Measurements from ENCODE around the gene ALKBH4. TPM values are rescaled to one million over a fixed set of nuclear protein-coding genes. Genes with fewer than 3 reads are reported as not detected.
A peak's percentile ranks its signal among the peaks of the same experiment; 100 is the strongest.

Gene ALKBH4
- total RNA-seq, 4 donors from 2014 or later: 10.7 to 40.5 (median 18.7) TPM

DNA sequence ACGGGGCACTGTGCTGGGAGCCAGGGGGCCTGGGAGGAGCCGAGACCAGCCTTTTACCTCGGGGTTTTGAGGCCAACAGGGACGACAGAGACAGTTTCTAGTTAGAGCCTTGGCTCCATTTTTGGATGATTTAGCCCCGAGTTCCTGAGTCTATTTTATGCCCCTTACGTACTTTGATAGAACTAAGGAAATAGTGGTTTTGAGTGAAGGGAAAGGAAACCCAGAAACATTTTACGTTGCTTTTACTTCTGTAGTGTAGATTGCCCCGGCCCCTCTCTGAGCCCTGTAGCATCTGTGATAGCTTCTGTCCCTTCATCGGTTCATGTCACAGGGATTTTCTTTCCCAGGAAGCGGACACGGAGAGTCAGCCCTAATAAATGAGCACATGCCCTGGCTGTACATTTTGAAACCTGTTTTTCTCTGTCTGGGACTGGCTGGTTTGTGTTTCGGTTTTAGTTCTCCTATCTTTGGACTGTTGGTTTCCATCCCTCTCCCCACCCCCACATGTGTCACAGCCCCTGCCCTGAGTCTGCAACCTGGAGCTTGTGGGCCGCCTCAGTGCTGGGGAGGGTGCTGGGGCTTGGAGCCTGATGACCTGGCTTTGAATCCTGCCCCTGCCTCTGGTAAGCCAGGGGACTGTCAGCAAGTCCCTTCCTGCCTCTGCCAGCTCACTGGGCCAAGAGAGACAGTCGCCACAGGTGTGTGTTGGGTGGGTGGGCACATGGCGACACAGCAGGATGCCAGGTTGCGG, 38.2 kb downstream of the ALKBH4 start:
- DNase-seq: peak in 2 of 3 donors; percentile 87
- H3K4me3 ChIP-seq: peak overlapping the region; percentile 5 to 29 (median 22)
- peak overlapping the region; percentile 79 to 98 (median 92) for H3K27ac ChIP-seq
- TF ChIP-seq POLR2A (IDR thresholded peaks at IDR 0.05): no peak
- TF ChIP-seq, protein P1, sequence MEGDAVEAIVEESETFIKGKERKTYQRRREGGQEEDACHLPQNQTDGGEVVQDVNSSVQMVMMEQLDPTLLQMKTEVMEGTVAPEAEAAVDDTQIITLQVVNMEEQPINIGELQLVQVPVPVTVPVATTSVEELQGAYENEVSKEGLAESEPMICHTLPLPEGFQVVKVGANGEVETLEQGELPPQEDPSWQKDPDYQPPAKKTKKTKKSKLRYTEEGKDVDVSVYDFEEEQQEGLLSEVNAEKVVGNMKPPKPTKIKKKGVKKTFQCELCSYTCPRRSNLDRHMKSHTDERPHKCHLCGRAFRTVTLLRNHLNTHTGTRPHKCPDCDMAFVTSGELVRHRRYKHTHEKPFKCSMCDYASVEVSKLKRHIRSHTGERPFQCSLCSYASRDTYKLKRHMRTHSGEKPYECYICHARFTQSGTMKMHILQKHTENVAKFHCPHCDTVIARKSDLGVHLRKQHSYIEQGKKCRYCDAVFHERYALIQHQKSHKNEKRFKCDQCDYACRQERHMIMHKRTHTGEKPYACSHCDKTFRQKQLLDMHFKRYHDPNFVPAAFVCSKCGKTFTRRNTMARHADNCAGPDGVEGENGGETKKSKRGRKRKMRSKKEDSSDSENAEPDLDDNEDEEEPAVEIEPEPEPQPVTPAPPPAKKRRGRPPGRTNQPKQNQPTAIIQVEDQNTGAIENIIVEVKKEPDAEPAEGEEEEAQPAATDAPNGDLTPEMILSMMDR (IDR thresholded peaks at IDR 0.05): no peak
- no peaks in the 10 kb centered on the region for H3K9me3 ChIP-seq
- H3K36me3 ChIP-seq: peaks cover 0 to 23% (median 0%) of the 10 kb centered on the region in 3 donors
- H3K27me3 ChIP-seq: no peaks in the 10 kb centered on the region
- H3K4me1 ChIP-seq: peaks cover 0 to 49% (median 27%) of the 10 kb centered on the region in 4 donors

DNA sequence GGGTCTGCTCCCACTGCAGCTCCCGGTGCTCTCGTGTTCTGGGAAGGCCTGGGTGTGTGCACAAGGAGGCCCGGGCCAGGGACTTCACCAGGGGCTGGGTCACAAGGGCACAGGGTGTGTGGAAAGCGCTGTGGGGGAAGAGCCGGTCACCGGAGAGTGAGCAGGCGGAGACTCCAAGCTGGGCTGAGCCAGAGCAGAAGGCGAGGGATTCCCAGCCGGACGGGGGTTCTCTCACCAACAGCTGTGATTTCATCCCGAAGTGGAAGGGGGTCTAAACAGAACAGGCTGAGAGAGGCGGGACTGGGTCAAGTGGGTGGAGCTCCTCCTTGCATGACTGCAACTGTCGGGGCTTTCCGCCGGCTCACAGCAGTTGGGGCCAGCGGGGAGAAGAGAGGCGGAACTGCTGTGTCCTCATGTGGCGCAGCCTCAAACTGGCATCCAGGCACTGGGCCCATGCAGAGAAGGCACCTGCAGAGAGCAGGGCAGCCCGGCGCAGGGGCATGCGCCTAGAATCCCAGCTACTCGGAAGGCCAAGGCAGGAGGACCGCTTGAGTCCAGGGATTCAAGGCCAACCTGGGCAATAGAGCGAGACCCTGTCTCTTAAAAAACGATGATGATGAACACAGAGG, 38.9 kb downstream of the ALKBH4 start:
- TF ChIP-seq, protein P1 (IDR thresholded peaks at IDR 0.05): no peak
- TF ChIP-seq POLR2A (IDR thresholded peaks at IDR 0.05): peak; percentile 20 to 27

DNA sequence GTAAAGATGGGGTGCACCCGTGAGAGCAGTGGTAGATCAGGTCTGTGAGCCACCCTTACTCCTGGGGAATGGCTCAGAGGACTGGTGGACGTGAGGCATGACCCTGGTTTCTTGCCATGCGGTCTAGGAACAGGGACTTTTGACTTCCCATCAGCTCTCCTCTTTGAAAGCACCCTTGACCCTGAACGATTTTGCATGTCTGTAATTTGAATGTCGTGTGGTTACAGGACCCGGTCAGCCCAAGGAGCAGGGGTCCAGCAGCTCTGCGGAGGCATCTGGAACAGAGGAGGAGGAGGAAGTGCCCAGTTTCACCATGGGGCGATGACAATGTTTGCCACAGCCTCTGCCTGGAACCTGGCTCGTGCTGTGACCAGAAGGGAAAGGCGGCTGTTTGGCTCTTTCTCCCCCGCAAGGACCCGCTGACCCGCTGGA, 39.9 kb downstream of the ALKBH4 start:
- no peaks in the 10 kb centered on the region for H3K27me3 ChIP-seq
- no peaks in the 10 kb centered on the region for H3K9me3 ChIP-seq
- peaks cover 0 to 49% (median 20%) of the 10 kb centered on the region in 4 donors for H3K4me1 ChIP-seq
- peaks cover 0 to 27% (median 0%) of the 10 kb centered on the region in 3 donors for H3K36me3 ChIP-seq
- H3K27ac ChIP-seq: peak overlapping the region; percentile 79 to 98 (median 92)
- no peak for TF ChIP-seq POLR2A (IDR thresholded peaks at IDR 0.05)
- TF ChIP-seq, protein P1 (IDR thresholded peaks at IDR 0.05): no peak
- peak in 2 of 3 donors; percentile 64 to 71 for DNase-seq
- peak overlapping the region in 1 of 4 donors; percentile 29 for H3K4me3 ChIP-seq

More for the DNA sequence above, 38.9 kb downstream of the ALKBH4 start:
- no peaks in the 10 kb centered on the region for H3K9me3 ChIP-seq
- H3K4me3 ChIP-seq: peak overlapping the region in 3 of 4 donors; percentile 17 to 29 (median 23)
- H3K27me3 ChIP-seq: no peaks in the 10 kb centered on the region
- DNase-seq: peak; percentile 57 to 94 (median 94)
- peak overlapping the region; percentile 79 to 98 (median 92) for H3K27ac ChIP-seq
- H3K4me1 ChIP-seq: peaks cover 0 to 43% (median 20%) of the 10 kb centered on the region in 4 donors
- H3K36me3 ChIP-seq: peaks cover 0 to 27% (median 0%) of the 10 kb centered on the region in 3 donors

DNA sequence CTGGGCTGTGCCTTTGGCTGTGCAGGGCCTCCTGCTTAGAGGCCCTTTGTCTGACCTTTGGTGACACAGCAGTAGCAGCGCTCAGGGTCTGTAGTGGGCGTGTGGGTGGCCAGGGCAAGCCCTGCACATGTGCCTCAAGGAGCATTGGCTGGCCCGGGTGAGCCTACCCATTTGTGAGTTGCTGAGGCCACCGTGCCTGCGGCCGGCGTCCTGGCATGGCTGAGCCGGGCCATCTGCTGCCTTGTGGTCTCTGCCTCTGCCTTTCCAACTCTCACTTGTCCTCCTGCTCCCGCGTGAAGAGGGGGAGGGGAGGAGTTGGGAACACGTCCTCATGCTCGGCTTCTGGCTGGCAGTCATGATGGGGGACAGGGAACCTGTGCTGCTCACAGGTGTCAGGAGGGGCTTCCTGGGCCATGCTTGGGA, 40.5 kb downstream of the ALKBH4 start:
- Histone ChIP-seq H3K36me3 (peaks cover 0 to 31% (median 0%) of the 10 kb centered on the region in 3 donors), H3K4me1 (peaks cover 0 to 49% (median 20%) of the 10 kb centered on the region in 4 donors), H3K27ac (peak overlapping the region in 3 of 4 donors; percentile 89 to 98 (median 96)), H3K4me3 (no peak overlapping the region), H3K27me3 (no peaks in the 10 kb centered on the region), H3K9me3 (no peaks in the 10 kb centered on the region)
- DNase-seq: no peak
- TF ChIP-seq, protein P1 (IDR thresholded peaks at IDR 0.05): no peak
- TF ChIP-seq POLR2A (IDR thresholded peaks at IDR 0.05): no peak

DNA sequence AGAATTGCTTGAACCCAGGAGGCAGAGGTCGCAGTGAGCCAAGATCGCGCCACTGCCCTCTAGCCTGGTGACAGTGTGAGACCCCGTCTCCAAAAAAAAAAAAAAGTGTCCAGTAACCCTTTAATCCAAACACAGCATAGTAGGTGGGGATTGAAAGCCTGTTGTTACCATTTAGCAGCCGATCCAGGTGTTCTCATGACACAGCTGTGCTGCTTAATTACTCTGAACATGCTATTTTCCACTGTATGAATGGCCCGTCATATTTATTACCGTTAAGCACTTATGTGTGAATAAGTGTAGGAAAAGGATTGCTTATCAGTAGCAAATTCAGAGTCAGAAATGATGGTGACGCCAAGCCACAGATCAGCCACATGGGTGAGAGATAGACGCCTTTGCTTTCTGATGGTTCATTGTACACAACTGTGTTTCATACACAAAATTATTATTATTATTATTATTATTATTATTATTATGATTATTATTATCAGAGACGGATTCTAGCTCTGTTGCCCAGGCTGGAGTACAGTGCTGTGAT, 42.9 kb downstream of the ALKBH4 start:
- no peaks in the 10 kb centered on the region for H3K27me3 ChIP-seq
- no peaks in the 10 kb centered on the region for H3K9me3 ChIP-seq
- DNase-seq: no peak
- TF ChIP-seq, protein P1 (IDR thresholded peaks at IDR 0.05): no peak
- TF ChIP-seq POLR2A (IDR thresholded peaks at IDR 0.05): no peak
- H3K4me1 ChIP-seq: peaks cover 0 to 42% (median 11%) of the 10 kb centered on the region in 4 donors
- H3K4me3 ChIP-seq: no peak overlapping the region
- peak overlapping the region in 2 of 4 donors; percentile 24 to 71 for H3K27ac ChIP-seq
- H3K36me3 ChIP-seq: peaks cover 0 to 43% (median 0%) of the 10 kb centered on the region in 3 donors
